GM18909 (cell line): ENCODE results near the gene COPRS.
"Not testable (repeated sequence)": the region's sequence is repeated elsewhere in the genome, so short reads cannot be mapped to it uniquely, and the experiment has no call there.

Experiments
- ATAC-seq: cut with Tn5 transposase; IDR thresholded peaks from one replicate; pipeline ENCODE4 v1.9.1; 2021; ENCODE audit warnings: mild to moderate bottlenecking; ENCODE audit not compliant: unreplicated experiment, poor library complexity

COPRS gene

GRCh38 chr17:31815212-31815730, 43.8 kb downstream of the COPRS start:
- no peak for ATAC-seq

- no peak for ATAC-seq
Observed at GRCh38 chr17:31811101-31811500, 47.9 kb downstream of the COPRS start.

- ATAC-seq, result not testable (repeated sequence)
Observed at GRCh38 chr17:31809876-31810275, 49.2 kb downstream of the COPRS start.

GRCh38 chr17:31808521-31809050, 50.5 kb downstream of the COPRS start:
- no peak for ATAC-seq

GRCh38 chr17:31807846-31808245, 51.2 kb downstream of the COPRS start:
- no peak for ATAC-seq

- no peak for ATAC-seq
Observed at GRCh38 chr17:31806921-31807320, 52.1 kb downstream of the COPRS start.

- no peak for ATAC-seq
Observed at GRCh38 chr17:31803494-31804213, 55.4 kb downstream of the COPRS start.

GRCh38 chr17:31802502-31802901, 56.5 kb downstream of the COPRS start:
- no peak for ATAC-seq
